IMR-90 (cell line): ENCODE measurements around the gene NEIL3.

Experiments used
- MXI1 ChIP-seq: IDR thresholded peaks from 2 replicates; pipeline ENCODE4 v1.6.1; 2012; ENCODE audit warnings: low read depth, mild to moderate bottlenecking, low read length, moderate library complexity, borderline replicate concordance
- TF ChIP-seq, protein P1 (sequence below): conservative IDR thresholded peaks from 2 replicates; pipeline ENCODE4 v1.5.1; 2012; ENCODE audit warnings: mild to moderate bottlenecking, low read depth, low read length, improper control_type of control experiment

DNA sequence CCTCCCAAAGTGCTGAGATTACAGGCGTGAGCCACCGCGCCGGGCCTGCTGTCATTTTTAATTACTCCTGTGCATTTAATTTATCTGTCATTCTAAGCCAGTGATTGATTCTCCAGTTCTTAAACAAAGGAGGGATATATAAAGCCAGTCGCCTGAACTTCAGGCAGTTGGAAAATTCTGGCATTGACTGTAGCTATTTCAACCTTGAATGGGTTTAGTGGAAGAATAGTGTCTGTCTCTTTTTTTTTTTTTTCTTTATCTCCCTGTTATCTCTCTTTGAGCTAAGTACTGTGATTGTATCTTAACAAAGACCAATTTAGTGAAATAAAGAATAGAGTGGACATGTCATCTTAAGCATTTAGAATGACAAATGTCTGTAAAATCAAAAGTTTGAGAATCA, 11.0 kb downstream of the NEIL3 start:
- TF ChIP-seq MXI1 = no peak
- TF ChIP-seq, protein P1, sequence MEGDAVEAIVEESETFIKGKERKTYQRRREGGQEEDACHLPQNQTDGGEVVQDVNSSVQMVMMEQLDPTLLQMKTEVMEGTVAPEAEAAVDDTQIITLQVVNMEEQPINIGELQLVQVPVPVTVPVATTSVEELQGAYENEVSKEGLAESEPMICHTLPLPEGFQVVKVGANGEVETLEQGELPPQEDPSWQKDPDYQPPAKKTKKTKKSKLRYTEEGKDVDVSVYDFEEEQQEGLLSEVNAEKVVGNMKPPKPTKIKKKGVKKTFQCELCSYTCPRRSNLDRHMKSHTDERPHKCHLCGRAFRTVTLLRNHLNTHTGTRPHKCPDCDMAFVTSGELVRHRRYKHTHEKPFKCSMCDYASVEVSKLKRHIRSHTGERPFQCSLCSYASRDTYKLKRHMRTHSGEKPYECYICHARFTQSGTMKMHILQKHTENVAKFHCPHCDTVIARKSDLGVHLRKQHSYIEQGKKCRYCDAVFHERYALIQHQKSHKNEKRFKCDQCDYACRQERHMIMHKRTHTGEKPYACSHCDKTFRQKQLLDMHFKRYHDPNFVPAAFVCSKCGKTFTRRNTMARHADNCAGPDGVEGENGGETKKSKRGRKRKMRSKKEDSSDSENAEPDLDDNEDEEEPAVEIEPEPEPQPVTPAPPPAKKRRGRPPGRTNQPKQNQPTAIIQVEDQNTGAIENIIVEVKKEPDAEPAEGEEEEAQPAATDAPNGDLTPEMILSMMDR = no peak
